HG02798 (cell line): Measurements from ENCODE around the gene SCNM1.
"Not testable (repeated sequence)": the region's sequence is repeated elsewhere in the genome, so short reads cannot be mapped to it uniquely, and the experiment has no call there.

Source experiments
- ATAC-seq: cut with Tn5 transposase; IDR thresholded peaks from one replicate; pipeline ENCODE4 v1.9.1; 2021; ENCODE audit warnings: mild to moderate bottlenecking; ENCODE audit not compliant: unreplicated experiment, poor library complexity

Gene SCNM1

DNA sequence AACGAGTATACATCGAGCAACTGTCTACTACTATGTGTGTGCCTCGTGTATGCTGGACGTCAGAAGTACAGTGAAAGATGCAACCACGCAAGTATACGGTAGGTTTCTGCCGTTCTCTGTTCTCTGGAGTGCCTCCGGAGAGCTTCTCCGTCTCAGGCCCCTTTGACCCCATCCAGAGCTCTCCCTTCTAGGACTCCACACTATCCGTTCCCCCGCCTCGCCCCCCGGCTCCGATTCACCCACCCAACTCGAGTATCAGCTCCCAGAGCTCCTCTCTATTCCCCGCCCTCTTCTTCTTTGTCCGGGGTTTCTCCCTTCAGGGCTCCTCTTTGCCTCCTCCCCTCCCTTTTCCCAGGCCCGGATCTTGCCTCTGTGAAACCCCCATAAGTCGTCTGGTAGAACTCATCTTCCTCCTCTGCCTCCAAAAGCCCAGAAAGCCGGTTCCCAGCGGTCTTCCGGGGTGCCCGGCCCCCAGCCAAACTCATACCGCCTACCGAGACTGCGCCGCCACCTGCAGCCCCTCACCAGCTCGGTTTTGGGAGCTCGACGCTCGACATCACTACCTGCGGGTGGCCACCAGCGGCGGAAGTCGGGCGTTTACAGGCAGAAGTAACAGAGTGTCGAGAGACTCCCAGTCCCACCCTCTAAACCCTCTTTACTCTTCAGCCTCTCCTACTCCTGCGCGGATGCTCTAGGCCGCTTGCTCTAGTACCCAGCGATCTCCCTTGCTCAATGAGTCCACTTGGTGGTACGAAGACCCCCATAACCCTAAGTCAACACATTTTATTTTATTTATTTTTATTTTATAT is 23.9 kb downstream of the SCNM1 start, which contains the start of gene VPS72:
VPS72 (minus strand) TSS at position 561 of the 809 bp plus-strand sequence; CDS start at position 485, 76 bp downstream.
- ATAC-seq, result peak; percentile 93

DNA sequence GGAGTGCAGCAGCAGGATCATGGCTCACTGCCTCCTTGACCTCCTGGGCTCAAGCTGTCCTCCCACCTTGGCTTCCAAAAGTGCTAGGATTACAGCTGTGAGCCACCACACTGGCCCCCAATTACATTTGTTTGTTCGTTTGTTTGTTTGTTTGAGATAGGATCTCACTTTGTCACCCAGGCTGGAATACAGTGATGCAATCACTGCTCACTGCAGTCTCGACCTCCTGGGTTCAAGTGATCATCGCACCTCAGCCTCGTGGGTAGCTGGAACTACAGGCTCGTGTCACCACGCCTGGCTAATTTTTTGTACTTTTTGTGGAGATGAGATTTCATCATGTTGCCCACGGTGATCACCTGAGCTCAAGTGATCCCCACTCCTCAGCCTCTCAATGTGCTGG is 26.1 kb downstream of the SCNM1 start:
- no peak for ATAC-seq

DNA sequence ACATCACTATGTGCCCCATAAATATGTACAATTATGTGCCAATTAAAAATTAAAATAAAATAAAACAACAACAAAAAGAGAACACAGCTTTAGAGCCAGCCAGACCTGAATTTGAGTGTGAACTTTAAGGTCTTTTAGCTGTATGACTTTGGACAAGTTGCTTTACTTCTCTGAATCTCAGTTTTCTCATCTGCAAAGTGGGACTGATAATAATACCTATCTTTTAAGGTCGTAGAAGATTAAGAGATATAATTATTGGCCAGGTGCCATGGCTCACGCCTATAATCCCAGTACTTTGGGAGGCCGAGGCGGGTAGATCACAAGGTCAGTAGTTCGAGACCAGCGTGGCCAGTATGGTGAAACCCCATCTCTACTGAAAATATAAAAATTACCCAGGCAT is 27.4 kb downstream of the SCNM1 start:
- no peak for ATAC-seq

DNA sequence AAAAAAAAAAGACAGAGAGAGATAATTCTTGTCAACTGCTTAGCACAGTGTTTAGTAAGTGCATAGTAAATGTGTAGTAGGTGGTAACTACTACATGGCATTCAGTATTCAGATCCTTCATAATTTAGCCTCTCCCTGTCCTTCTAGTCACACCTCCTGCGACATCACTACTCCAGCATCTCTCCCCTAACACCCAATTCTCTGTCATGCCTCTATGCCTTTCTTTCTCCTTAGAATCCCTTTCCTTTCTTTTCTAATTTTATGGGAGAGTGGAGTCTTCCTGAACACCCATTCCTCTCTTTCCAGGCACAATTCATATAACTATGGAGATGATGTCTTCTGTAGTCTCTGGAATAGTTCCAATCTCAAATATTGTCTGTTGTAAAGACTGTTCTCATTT is 27.9 kb downstream of the SCNM1 start:
- no peak for ATAC-seq

DNA sequence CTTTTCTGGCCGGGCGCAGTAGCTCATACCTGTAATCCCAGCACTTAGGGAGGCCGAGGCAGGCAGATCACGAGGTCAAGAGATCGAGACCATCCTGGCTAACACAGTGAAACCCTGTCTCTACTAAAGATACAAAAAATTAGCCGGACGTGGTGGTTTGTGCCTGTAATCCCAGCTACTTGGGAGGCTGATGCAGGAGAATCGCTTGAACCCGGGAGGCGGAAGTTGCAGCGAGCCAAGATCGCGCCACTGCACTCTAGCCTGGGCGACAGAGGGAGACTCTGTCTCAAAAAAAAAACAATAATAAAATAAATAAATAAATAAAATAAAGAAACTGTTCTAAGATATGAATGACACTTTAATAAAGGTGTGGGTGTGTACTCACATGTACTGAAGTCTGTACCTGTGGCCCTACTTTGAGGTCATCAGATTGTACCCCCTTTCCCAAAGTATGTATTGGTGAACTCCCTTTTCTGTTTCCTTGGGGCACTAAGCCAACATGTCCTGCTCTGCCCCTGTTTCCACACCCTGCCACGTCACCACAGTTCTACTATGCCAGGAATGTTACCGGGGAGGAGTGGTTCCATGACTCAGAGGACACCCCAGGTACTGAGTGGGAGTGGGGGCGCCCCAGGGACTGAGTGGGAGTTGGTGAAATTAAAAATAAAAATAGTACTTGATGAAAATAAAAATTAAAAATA is 29.1 kb downstream of the SCNM1 start:
- not testable (repeated sequence) for ATAC-seq

DNA sequence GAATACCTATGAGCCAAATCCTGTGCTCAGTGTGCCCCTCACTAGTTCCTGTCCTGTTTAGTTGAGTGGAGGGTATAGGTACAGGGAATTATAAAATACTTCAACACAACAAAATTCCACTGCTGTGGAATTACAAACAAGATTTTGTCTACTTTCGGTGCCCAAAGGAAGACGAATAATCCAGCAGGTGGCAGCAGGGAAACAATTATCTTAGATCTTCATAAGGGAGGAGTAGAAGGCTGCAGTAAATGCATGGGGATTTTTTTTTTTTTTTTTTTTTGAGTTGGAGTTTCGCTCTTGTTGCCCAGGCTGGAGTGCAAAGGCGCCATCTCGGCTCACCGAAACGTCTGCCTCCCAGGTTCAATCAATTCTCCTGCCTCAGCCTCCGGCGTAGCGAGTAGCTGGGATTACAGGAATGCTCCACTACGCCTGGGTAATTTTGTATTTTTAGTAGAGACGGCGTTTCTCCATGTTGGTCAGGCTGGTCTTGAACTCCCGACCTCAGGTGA is 30.4 kb downstream of the SCNM1 start:
- ATAC-seq, result no peak

GRCh38 chr1:151197863-151198253 is 31.9 kb downstream of the SCNM1 start:
- ATAC-seq, result no peak

DNA sequence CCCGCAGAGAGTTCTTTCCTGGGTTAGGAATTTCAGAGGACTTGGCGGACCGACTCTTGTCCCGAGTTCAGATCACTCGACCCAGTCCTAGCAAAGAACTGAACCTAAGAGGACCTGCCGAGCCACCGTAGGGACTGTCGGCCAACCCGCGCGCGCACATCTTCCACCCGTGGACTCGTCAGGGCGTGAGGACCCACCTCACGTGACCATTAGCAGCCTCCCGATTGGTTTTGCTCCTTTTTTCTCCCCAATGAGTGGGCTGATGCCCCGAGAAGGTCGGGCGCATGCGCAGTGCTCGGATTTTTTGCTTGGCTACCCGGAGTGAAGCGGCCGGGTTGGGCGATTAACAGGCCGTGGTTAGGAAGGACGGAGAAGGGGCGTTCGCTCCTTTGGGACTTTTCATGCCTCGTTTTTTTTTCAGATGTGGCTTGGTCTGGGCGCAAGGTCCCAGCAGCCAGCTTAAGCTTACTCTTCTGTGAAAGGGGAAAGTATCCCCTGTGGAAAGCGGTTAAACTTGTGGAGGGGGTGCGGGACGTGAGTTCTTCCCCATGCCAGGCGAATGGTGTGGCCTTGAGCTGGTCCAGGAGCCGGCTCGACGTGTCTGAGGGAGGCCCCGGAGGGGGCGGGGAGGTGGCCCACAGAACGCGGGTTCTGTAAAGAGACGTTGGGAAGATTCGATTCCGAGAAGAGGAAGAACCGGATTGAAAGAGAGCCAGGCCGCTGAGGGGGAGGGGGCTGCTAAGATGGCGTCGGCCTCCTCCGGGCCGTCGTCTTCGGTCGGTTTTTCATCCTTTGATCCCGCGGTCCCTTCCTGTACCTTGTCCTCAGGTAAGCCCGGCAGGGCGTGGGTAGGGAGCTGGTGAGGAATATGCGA is 32.5 kb downstream of the SCNM1 start, which contains the start of gene PIP5K1A:
PIP5K1A (plus strand) TSS at position 299 of the 874 bp plus-strand sequence; CDS start at position 744, 445 bp downstream.
- peak; percentile 94 for ATAC-seq

- no peak for ATAC-seq
Observed at GRCh38 chr1:151199873-151200581, 34.1 kb downstream of the SCNM1 start.

DNA sequence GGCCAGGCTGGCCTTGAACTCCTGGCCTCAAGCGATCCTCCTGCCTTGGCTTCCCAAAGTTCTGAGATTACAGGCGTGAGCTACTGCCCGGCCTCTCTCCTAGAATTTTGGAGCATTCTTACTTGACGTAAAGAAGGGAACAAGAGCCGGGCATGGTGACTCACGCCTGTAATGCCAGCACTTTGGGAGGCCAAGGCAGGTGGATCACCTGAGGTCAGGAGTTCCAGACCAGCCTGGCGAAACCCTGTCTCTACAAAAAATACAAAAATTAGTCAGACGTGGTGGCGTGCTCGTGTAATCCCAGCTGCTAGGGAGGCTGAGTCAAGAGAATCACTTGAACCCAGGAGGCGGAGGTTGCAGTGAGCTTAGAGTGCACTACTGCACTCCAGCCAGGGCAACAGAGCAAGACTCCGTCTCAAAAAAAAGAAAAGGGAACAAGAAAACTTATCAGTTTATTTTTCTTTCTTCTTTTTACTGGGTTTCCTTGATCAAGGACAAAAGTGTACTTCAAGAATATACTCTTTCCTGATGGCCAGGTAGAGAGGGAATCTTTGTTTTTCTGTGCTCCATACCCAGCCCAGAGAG is 39.5 kb downstream of the SCNM1 start:
- ATAC-seq, result not testable (repeated sequence)

DNA sequence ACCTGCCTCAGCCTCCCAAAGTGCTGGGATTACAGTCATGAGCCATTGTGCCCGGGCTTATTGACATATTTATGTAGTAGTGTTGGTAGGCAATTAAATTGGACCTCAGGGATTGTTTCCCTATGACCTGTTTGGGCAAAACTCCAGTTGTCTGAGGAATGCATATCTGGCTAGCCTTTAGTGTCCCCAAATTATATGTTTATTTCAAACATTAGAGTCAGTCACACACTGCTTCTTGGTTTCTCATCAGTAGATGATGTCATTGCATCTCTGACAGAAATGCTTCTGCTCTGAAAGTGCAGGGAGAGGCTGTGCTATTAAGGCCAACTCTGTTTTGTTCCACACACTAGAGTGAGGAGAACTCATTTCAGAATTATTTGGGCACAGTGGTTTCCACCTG is 44.9 kb downstream of the SCNM1 start:
- no peak for ATAC-seq

- no peak for ATAC-seq
Observed at GRCh38 chr1:151211972-151212705, 46.2 kb downstream of the SCNM1 start.

- no peak for ATAC-seq
Observed at GRCh38 chr1:151213560-151213959, 47.6 kb downstream of the SCNM1 start.
